Hematopoietic multipotent progenitor cell (in vitro differentiated cells): ENCODE results near the gene SLC25A39. TPM values are rescaled to one million over a fixed set of nuclear protein-coding genes. Genes with fewer than 3 reads are reported as not detected.
"Not testable (repeated sequence)": the region's sequence is repeated elsewhere in the genome, so short reads cannot be mapped to it uniquely, and the experiment has no call there.

Source experiments
- DNase-seq, 3 donors: peaks; one replicate each; pipeline ENCODE4 v3.0.0-alpha.2; 2011 to 2015; ENCODE audit warnings: low read depth in 2 of 3, low spot score in 2 of 3
- total RNA-seq: library from RNA; depleted of rRNA; stranded (reverse); fragments of >200 nt; gene quantifications from one replicate; pipeline ENCODE4 v1.2.3, GENCODE V29; 2012

SLC25A39 gene
- total RNA-seq, 1 donor, result 98.3 TPM

DNA sequence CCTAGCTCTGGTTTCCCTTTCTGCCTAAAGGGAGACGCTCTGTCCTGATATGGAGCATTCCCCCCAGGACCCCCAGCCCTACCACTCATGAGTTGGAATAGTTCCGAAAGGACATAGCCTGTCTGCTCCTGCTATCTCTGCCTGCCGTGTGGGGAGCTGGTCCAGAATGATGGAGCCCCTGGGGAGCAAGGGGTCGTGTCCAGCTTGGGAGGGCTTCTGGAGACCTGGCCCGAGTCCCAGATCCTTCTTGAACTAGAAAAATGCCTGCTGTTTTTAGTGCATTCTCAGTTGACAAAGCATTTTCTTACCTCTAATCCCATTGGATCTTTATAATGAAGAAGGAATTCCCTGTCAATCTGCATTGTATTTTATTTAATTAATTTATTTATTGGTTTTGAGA, 11.3 kb upstream of the SLC25A39 start:
- DNase-seq, result no peak

DNA sequence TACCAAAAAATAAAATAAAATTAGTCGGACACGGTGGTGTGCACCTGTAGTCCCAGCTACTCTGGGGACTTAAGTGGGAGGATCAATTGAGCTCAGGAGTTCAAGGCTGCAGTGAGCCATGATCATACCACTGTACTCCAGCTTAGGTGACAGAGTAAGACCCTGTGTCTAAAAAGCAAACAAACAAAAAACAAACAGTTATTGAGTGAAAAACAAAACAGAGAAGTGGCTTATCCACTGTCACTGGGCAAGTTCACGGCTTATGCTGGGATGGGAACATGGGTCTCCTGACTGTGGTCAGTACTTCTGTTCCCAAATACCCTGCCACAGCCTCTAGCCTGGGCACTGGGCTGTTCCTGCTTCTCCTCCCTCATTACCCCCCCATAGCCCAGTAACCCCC, 10.9 kb upstream of the SLC25A39 start:
- DNase-seq, result no peak

DNA sequence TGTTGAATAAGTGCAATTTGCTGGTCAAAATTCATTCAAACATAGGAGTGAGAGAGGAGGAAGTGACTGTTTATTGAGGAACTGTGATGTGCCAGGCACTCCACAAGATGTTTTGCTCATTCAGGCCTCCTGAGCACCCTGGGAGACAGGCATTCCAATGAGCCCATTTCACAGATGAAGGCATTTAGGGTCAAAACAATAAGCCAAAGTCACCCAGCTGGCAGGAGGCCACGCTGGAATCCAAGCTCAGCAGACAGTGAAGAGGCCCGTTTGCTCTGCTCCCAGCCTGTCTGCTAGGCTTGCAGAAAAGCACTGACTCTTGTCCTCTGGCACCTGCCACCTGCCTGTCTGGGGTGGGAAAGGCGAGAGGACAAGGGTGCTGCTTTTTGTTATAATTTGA, 10.1 kb upstream of the SLC25A39 start:
- DNase-seq, result no peak

DNA sequence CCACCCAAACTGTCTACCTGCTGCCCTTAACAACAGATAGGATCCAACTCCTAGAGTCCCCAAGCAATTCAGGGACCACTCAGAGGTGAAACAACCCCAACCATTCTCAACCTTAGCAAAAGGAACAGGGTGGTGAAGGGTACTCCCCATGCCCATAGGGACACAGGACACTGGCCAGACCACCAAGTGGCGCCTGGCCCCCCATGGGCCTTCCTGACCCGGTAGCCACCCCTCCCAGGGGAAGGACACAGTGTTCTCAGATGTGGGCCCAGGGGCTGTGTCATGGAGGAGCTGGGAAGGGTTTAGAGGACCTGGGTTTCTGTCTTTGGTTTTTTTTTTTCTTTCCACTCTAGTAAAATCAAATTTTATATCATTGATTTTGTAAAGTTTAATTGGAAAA, 9.7 kb upstream of the SLC25A39 start:
- no peak for DNase-seq

DNA sequence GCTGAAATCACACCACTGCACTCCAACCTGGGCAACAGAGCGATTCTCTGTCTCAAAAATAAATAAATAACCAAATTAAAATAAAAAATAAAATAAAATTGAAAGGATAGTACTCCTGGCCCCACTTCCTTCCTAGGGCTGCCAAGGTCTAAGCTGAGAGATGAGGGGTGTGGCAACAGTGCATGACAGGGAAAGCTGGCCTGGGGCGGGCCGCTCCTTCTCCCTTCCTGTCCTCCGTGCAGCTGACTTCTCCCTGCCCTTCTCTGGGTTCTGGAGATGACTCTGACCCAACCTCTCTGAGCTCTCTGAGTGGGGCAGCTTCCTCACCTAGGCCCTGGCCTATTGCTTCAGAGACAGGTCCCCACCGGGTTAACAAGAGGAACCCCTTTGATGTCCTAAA, 8.7 kb upstream of the SLC25A39 start:
- DNase-seq, result no peak

DNA sequence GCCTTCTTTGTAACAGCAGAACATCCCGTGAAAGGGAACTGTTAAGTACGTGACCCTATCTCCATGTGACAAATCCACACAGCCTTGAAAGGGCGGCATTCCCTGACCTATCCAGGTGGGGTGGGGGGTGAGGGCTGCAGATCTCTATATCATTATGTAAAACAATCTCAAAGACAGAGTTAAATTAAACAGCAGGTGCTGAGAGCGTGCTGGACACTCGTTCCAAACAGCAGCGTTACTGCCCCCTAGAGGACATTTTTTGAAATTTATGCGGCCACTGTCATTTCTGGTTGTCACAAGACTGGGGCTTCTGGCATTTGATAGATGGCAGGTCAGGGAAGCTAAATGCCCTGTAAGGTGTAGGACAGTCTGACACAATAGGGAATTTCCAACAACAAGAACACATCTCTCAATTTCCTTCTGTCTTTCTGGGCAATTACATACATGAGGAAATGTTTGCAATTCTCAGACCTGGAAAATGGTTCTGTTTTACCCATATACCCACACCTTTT, 6.7 kb upstream of the SLC25A39 start:
- DNase-seq, result peak; percentile 62 to 81 (median 74)

DNA sequence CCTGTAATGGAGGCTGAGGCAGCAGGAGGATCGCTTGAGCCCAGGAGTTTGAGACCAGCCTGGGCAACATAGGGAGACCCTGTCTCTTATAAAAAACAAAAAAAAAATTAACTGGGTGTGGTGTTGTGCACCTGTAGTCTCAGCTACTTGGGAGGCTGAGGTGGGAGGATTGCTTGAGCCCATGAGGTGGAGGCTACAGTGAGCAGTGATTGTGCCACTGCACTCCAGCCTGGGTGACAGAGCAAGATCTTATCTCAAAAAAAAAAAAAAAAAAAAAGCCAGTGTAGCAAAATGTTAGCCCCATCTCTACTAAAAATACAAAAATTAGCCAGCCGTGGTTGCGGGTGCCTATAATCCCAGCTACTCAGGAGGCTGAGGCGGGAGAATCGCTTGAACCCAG, 5.6 kb upstream of the SLC25A39 start:
- not testable (repeated sequence) for DNase-seq

DNA sequence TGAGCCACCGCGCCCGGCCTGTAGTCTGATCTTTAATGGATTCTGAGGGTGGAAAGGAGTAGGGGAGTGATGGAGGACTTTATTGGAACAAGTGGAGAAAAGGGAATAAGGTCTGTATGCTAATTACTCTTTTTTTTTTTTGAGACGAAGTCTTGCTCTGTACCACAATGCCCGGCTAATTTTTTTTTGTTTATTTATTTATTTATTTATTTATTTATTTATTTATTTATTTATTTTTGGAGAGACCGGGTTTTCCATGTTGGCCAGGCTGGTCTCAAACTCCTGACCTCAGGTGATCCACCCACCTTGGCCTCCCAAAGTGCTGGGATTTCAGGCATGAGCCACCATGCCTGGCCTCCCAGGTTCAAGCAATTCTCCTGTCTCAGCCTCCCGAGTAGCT, 4.9 kb upstream of the SLC25A39 start:
- not testable (repeated sequence) for DNase-seq

DNA sequence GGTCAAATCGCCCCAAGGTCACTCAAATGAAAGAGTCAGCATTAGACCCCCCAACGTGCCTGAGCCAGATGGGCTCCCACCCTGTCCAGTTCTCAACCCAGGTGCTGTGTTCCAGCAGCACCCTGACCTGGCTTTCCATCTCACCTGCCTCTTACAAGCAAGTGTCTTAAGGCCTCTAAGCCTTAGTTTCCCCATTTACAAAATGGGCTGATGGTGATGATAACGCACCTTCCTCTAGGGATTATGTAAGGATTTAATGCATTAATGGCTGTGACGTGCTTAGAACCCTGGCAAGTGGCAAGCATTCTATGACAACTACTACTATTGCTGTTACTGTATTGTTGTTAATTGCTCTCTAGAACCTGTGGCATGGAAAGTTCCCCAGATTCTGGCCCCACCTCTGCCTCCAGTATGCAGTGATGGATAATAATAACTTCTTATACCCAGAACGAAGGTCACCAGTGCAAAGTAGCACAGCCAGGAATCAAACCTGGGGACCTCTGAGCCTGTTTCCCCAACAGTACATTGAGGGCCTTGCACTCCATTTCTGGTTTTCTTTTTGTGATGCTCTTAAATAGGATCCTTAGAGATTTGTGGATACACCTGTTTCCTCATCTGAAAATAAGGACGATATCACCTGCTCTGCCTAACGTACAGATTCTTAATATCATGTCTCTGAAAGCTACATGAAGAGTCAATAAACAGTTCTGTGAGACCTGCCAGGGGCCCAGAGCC, 3.3 kb upstream of the SLC25A39 start:
- DNase-seq, result no peak

DNA sequence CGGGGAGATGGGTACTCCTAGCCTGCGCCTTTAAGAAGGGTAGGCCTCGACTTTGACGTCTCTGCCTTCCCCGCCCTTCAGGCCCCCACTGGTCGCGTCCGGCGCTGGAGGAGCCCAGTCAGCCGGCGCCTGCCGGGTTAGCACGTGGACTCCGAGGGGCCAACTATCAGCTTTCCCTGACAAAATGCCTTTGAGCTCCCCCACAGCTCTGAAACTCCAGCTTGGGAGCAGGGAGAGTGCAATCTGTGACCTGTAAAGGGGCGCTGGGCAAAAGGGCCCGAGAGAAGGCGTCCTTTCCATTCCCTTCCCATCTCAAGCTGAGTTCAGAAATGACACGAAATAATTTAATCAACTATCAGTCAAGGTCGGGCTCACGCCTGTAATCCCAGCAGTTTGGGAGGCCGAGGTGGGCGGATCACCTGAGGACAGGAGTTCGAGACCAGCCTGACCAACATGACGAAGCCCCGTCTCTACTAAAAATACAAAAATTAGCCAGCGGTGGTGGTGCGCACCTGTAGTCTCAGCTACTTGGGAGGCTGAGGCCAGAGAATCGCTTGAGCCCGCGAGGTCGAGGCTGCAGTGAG, 2.3 kb upstream of the SLC25A39 start:
- peak; percentile 74 to 96 (median 92) for DNase-seq

DNA sequence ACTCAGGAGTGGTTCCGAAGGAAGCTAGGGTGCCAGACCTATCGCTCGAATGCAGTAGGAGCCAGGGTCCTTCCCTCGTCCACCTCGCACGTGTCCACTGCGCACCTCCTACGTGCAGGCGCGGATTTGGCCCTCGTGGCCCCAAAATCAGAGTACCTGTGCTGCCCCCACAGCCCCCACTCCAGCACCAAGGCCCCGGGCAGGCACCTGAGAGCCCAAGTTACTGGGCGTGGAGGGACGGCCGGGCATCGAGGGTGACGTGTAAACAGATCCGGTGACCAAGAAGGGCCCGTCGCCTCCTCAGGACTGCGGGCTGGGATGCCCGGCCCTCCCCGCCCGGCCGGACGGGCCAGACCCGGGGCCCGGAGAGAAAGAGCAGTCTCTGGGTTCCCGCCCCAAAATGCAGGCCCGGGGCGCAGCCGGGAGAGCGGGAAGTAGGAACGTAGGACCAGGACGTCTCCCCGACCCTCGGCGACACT, 492 bp downstream of the SLC25A39 start:
- DNase-seq, result no peak

DNA sequence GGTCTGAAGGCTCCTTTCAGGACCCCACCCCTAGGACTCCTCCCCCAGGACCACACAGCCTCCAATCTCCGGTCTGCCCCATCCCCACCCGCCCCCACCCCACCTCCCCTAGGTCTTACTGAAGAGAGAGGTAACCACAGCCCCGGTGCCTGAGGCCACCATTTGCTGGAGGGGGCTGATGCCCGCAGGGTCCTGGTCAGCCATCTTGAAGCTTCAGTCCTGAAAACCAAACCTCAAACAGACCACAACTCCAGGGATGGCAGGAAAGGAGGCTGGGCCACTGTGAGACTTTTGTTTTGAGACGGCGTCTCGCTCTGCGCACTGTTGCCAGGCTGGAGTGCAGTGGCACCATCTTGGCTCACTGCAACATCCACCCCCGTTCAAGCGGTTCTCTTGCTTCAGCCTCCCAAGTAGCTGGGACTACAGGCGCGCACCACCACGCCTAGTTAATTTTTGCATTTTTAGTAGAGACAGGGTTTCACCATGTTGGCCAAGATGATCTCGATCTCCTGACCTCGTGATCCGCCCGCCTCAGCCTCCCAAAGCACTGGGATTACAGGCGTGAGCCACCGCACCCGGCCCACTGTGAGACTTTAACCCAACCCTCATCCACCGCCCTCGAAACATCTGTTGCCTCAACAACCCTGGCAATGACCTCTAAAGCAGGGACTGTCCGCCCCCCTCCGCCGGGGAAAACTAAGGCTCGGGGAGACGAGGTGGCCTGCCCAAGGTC, 1.1 kb downstream of the SLC25A39 start:
- no peak for DNase-seq

DNA sequence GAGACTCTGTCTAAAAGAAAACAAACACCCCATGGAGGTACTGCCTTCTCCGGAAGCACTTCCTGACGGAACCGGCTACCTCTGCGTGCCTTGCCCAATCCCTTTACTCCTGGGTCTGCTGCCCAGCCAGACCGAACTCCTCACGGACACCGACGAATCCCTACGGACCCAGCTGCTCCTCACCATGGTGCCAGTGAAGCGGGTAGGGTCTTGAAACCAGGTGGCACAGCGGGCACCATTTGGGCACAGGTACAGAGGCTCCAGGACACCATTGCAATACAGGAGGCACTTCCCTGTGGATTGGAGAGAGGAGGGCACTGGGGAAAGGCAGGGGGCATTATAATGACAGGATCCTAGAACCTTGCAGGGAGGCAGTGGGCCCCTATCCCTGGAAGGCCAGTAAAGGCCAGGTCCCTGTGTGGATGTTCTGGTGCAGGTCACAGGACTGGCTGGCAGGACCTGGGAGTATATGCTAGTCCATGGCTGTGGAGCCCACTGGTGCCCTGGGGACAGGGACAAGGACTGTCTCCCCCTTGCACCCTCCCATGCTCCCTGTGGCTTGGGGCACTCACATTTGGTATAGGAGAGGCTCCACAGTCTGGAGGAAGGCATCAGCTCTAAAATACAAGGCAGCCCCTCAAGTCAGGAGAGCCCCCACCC, 2.3 kb downstream of the SLC25A39 start:
- DNase-seq, result no peak

DNA sequence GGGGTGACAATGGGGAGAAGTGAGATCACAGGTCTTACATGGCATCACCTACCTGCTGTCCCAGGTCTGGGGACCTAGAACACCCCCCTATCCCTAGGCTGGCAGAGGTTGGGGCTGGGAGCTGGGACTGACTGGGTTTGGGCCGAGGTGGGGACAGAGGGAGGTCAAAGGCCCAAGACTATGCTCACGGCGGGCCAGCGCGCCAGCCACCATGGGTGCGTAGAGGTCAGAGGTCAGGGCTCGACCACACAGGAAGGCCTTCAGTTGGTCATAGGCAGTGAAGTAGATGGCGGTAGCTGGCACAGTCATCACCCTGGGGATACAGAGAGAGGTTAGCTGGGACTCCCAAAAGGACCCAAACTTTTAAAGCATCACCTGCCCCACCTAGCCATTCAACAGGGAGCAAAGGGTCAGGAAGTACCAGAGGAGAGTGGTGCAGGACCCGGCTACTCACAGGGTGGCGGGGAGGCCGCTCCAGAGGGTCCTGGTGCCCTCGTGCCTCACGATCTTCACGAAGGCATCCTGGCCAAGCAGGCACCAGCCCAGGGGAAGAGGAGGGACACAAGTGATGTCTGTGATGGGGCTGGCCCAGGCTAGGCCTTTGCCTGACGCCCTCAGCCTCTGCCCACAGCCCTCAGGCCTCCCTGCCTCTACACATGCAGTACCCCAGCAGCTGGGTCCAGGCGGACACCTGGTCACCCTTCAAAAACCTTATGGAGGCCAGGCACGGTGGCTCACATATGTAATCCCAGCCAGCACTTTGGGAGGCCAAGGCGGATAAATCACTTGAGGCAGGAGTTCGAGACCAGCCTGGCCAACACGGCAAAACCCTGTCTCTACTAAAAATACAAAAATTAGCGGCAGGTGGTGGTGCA, 3.1 kb downstream of the SLC25A39 start:
- DNase-seq, result no peak

DNA sequence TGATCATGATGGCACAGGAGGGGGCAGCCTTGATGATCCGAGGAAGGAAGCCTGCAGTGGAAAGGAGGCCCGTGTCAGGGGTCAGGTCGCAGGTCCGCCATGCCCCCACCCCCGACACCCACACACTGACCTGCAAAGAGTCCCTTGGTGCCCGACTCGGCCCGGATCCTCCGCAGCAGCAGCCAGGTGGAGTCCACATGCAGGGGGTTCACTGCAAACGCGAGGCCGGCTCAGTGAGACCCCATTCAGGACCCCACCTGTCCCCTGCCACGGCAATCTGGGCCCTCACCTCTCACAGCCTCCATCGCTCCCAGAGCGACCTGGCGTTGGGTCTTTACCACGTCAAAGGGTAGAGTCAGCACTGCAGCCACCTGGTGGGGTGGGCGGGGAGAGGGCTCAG, 4.6 kb downstream of the SLC25A39 start:
- no peak for DNase-seq

DNA sequence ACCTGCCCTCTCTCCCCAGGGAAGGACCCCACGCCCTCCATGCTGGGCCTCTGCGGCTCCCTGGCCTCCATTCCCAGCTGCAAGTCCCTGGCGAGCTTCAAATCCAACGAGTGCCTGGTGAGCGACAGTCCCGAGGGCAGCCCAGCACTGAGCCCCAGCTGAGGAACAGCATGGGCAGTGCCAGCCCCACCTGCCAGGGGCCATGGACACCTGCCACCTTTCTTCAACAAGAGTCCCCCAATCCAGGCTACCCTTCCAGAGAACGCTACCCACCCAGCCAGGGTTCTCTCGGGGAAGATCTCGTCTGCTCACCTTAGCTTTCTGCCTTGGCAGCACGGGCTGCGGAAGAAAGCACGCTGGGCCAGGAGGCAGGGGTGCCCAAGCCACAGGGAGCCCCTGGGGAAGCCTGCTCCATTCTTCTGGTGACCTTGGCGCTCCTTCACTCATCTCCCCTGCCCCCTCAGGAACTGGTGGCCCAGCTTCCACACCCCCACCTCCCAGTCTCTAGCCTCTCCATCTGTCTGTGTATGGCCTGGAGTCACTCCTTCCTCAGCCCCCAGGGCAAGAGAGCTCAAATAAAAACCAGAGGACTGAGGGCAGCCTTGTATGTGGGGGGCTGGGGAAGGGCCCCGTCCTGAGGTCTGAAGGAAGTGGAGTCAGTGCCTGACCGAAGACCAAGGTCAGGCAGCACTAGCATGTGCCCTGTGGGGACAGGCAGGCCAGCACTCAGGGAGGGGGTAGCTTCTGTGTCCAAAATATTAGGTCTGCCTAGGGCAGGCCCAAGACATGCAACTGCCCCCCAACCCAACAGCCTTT, 6.3 kb downstream of the SLC25A39 start:
- no peak for DNase-seq

DNA sequence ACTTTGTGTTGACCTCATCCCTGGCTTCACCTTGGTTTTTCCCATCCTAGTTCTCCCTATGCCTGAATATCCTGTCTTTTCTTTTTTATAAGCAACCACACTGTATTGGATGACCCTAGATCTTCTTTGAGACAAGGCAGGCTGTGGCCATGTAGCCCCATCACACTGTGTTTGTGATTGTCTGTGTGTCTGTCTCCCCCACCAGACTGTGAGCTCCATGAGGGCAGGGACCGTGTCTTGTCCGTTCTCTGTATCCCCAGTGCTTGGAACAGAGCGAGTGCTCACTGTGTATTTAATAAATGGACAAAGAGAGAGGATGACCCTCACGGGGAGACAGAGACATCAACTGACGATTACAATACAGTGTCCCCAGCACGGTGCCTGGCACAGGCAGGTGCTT, 7.1 kb downstream of the SLC25A39 start:
- DNase-seq, result no peak

DNA sequence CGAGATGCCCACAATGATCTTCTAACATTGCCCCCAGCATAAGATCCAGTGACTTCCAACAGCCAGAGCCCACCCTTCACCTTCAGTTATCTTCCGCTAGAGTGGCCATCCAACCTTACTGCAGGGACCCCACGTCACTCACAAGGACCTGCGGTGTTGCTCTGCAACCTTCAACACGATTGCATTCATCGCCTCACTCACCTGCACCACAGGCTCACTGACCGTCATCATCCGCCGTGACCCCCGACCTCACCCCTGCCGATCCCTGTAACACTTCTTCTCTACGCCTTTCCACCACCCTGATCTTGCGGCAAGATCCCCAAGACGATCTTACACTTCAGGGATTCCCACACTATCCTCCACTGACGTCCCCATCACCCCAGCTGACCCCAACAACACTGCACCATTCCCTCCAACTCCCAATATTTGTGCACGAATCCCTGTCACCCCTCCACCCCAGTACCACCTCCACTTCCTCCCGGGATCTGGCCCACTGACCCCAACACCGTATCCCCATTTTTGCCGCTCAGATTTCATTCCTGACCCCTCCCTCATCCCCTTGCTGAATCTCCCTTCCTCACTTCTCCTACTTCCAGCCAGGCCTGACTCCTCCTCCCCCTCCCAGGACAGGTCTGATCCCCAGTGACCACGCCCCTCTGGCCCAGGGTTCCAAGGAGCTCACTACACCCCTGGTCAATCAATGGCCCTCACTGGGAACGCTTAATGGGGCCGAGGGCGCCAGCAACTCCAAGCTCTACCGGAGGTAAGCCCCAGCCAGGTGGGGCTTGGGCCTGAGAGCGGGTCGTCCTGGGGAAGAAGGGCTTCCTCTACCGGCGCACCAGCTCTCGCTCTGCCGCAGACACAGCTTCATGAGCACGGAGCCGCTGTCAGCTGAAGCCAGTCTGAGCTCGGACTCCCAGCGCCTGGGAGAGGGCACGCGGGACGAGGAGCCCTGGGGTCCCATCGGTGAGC, 8.6 kb downstream of the SLC25A39 start:
- no peak for DNase-seq
